Germinal center (tissue), 1 donor: ENCODE measurements around the gene BIN1.

Experiments
- DNase-seq: peaks from one replicate; pipeline ENCODE4 v3.0.0; 2012; ENCODE audit warnings: mixed read lengths, low spot score

The BIN1 gene

DNA sequence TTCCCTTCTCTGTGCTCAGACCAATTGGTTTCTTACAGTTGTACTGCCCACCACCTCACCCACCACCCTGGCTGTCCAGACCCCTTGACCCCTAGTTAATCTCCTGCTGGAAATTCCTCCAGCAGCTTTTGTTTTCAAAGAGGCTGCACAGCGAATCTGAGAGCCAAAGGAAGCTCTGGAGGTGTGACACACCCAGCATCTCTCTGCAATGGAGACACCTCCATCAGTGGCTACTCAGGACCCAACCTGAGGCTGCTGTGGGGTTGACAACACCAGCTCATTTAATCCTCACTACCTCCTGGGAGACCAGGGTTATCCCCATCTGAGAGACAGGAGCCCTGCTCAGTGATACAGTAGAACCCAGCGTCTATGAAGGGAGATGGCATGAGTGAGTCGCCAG is 86.4 kb downstream of the BIN1 start:
- DNase-seq: no peak

DNA sequence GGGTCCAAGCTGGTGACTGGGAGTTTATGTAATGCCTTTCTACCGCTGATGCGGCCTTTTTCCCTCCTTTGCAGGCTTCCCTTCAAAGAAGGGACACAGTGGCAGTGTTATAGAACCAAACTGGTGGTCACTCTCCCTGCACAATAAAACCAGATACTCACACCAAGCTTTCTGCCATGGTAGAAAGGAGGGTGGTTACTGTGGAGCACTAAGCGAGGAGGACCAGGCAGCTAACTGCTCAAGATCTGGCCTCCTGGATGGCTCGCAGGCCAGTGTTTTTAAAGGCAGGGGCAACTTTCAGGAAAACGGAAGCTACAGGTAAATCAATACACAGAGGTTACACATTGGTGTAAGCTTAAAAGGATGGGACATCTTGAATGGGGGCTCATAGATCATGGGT is 89.4 kb downstream of the BIN1 start:
- no peak for DNase-seq

DNA sequence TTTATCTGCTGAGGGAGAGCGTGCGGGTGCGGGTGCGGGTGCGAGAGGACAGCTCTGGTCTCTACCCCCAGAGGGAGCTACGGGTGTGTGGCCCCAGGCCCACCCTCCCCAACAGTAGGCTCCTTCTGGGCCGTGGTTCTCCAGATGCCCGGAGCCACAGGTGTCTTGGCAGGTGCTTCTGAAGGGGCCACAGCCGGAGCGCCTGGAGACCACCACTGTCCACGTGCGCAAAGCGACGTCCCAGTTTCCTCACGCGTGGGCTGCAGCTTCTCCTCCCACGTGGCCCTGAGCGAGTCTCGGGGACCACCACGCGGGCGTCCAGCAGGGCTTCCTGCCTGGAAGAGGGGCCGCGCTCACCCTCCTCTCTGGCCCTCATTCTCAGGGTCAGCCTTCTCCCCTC is 90.6 kb downstream of the BIN1 start:
- no peak for DNase-seq

DNA sequence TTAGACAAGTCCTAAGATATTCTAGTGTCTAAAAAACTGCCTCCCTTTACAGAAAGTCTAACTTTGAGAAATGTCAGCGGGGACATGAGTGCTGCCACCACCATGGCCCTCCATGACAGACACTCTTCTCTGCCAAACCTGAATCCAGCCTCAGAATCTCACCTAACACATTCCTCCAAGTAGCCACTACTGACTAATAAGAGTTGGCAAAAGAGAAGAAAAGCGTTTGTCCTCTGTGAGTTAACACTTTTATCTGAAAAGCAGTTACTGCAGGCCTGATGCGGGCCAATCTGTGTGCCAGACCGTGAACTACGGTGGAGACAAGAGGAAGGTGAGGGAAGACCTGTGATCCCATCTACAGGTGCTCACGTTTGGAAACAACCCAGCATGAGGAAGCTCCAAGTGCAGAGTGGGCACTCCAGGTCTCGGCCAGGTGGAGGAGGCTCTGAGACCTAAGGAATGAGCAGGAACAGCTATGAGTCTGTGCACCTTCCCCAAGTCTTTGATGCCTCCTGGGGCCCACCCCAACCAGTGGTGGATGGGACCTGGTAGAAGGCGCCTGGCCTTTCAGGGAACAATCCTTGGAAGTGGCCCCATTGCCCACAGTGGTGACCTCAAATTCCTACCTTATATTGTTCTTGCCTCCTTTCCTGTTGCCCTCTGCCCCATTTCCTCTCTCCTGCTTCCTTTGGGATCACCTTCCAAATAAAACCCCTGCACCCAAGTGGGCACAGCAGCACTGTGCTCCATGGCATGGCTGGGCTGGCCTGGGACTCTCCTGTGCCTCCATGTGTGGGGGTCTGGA is 91.6 kb downstream of the BIN1 start:
- no peak for DNase-seq

DNA sequence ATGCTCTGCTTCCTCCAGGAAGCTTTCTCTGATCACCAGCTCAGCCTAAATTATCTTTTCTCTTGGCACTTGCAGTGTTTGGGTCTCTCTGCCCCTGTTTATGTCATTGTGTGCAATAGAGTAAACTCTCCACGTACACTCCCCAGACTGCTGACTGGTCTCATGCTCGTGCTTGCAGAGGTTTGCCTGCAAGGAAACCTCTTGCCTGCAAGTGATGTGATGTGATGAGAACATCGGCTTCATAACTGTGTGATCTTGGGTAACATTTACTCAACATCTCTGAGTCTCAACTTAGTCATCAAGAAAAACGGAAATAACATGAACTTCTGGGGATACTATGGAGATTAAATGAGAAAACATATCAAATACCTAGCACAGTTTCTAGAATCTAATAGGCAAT is 92.3 kb downstream of the BIN1 start:
- no peak for DNase-seq

DNA sequence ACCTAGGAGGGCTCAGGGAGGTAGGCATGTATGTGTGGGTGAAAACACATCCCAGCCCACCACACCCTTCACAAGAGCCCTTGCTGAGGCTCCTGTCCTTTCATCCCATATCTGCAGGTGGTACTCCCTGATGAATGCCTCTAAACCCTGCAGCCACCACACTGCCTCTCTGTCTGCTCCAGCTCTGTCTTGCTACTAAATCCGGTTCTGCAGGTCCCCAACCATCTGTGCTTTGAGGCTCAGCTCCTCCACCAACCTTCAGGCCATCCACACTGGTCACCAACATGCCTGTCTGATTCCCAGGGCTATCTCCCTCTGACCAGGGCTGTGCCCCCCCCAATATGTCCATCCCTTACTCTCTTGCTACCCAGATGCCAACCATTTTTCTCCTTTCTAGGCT is 92.7 kb downstream of the BIN1 start:
- no peak for DNase-seq

DNA sequence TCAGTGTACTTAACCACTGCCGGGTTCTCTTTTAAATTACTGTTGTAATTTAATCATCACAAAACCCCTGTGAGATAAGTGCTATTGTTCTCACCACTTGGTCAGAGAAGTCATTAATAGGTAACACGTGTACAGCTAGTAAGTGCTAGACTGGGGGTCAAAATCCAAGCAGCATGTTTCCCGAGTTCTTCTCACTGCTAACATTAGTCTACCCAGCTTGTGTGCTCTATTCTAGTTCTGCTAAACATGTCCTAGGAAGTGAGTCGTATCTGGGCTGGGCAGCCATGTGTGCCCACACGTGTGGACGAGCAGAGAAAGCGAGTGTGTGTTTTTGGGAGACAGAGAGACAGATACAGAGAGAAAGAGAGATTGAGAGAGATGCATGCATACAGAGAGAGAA is 94.1 kb downstream of the BIN1 start:
- no peak for DNase-seq

DNA sequence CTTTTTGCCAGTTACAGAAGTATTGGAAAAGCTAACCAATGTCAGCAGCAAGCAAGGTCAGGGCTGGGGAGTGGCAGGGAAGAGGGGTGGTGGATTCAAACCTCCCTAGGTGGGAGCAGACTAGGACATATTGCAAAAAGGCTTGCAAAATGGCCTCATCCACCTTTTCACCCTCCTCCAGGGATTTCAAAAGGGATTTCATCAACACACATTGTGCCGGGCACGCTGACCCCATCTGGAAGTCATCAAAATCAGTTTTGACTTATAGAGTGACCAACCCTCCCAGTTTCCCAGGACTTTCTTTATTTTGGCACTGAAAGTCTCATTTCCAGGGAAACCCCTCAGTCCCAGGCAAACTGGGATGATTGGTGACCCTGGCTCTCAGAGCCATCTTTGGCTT is 94.7 kb downstream of the BIN1 start:
- no peak for DNase-seq

DNA sequence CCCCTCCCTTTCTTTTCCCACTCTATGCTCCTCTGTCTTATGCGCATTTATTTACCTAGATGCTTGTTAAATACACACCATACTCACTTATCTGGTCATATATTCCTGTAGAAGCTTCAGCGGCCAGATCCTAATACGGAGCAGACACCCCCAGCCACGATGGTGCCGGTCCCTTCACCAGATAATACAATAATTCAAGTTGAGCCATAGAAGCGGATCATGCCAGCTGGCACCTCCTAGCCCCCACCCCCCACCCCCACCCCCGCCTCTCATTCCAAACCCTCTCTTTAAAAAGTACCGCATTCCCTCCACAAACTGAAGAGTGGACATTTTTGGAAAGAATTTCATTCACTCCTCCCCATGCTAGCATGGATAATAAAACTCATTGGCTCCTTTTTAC is 95.2 kb downstream of the BIN1 start:
- no peak for DNase-seq

DNA sequence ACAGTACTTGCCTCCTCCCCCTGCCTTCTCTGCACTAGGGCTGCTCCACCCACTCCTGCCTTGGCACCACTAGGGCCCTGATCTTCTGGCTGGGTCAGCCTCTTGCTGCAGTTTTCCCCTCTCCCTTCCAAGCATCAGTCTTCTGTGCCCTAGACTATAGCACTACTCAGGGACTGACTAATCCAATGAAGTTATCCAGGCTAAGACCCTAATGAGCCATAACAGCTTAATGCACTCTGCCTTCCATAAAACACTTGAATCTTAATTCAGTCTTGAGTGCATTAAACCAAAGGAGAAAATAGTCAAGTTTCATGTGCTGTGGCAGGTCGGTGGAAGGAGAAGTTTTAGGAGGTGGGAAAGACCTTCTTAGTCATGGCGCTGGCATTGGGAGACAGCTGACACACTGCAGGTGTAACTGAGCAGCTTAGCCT is 95.7 kb downstream of the BIN1 start:
- no peak for DNase-seq

DNA sequence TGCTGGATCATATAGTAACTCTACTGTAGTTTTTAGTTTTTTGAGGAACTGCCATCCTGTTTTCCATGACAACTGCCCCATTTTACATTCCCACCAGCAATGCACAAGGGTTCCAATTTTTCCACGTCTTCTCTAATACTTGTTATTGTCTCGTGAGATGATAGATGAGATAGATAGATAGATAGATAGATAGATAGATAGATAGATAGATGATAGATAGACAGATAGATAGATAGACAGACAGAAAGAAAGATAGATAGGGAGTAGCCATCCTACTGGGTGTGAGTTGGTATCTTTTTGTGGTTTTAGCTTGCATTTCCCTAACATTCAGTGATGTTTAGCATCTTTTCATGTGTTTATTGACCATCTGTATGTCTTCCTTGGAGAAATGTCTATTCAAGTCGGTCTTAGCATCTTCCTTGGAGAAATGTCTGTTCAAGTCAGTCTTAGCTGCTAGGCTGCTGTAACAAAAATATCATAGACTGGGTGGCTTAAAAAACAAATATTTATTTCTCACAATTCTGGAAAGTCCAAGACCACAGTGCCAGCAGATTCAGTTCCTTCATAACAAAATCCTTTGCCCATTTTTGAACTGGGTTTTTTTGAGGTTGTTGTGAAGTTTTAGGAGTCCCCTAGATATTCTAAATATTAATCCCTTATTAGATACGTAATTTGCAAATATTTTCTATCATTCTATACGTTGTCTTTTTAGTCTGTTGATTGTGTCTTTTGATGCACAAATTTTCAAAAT is 98.5 kb downstream of the BIN1 start:
- DNase-seq: no peak

DNA sequence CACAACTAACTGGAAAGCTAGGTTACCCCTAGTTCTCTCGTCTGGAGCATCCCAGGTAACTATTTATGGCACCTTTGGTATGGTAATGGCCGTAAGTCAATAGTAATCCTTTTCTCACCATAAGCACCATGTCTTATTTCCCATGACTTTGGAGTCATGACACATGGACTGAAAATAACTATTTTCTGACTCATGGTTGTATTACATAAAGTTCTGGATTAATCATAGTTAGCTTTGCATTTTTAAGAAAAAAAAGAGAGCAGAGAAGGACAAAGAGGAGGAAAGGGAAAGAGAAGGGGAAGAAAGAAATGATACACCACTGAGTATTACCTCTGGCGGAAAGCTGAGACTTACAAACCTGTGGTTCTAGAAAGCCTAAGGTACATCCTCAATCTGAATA is 99.3 kb downstream of the BIN1 start:
- DNase-seq: no peak

DNA sequence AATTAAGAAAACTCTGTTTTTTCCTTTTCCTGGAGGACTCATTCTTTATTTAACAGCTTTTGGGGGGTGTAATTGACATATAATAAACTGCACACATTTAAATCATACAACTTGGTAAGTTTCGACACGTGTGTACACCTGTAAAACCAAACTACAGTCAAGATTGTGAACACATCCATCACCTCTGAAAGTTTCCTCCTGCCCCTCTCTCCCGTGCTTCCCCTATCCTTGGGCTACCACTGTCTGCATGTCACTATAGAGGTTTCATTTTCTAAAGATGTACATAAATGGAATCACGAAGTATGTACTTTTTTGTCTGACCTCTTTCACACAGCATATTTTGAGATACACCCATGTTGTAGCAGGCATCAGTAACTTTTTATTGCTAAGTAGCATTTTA is 100.0 kb downstream of the BIN1 start:
- DNase-seq: no peak

DNA sequence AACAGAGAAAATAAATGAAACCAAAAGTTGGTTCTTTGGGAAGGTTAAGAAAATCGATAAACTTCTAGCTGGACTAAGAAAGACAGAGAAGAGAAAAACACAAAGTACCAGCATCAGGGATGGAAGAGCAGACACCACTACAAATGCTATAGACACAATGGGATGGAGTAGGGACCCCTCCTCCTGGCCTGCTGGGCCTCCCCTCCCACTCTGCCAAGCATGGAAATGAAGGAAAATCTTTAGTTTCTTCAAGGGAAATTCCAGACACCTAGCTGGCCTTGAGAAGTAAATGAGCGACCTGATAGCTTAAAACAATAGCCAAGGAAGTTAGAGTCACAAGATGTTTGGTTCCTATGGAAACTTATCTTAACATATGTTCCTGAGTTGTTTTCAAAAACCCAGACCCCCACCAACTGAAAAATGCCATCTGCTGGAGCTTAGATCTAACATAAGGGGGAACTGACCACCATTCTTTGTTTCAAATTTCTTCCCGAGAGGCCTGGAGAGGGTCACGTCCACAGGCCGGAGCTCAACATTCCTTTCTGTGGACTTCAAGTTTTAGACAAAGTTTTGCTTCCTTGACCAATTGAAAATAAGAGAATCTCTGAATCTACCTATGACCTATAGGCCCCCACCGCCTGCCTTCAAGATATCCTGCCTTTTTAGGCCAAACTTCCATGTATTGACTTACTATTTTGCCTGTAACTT is 101.9 kb downstream of the BIN1 start:
- DNase-seq: no peak

DNA sequence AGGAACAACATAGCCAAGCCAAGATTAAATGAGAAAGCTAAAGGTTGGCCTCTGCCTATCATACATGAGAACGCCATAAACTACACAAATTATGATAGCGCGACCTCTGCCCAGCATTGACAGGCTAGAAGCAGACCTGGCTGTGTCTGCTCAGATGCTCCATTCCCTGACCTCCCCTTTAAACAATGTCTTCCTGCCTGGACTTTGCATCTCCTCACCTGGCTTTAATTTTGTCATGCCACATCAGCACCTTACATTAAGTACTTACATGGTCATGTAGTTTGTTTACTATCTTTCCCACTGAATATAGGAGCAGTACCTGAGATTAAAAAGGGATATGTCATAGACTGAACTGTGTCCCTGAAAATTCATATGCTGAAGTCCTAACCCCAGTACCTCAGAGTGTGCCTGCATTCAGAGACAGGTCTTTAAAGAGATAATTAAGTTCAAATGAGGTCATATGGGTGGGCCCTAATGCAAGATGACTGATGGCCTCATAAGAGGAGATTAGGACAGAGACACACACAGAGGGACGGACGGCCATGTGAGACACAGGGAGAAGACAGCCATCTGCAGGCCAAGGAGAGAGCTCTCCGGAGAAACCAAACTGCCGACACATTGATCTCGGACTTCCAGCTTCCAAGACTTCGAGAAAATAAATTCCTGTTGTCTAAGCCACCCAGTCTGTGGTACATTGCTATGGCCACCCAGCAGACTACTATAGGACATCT is 103.7 kb downstream of the BIN1 start:
- DNase-seq: no peak

DNA sequence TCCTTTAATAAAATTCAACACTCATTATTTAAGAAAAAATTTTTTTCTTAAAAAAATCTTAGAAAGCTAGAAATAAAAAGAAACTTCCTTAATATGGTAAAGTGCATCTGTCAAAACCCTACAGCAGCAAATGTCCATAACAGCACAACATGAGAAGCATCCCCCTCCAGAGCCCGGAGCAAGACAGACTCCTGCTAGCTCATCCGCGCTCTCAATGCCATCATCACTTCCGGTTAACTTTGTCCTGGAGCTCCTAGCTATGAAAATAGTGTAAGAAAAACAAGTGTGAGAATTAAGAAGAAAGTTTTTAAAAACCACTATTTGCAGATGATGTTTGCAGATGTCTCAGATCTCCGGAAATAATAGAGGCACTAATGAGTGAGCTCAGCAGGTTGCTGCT is 105.2 kb downstream of the BIN1 start:
- no peak for DNase-seq

DNA sequence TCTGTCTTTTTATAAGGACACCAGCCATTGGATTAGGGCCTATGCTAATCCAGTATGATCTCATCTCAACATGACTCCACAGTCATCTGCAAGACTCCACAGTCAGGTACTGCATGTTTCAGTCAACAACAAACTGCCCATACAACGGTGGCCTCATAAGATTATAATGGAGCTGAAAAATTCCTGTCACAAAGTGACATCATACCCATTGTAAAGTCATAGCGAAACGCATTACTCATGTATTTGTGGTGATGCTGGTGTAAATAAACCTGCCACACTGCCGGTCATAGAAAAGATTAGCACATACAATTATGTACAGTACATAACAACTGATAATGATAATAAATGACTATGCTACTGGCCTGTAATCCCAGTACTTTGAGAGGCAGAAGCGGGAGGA is 106.0 kb downstream of the BIN1 start:
- no peak for DNase-seq

DNA sequence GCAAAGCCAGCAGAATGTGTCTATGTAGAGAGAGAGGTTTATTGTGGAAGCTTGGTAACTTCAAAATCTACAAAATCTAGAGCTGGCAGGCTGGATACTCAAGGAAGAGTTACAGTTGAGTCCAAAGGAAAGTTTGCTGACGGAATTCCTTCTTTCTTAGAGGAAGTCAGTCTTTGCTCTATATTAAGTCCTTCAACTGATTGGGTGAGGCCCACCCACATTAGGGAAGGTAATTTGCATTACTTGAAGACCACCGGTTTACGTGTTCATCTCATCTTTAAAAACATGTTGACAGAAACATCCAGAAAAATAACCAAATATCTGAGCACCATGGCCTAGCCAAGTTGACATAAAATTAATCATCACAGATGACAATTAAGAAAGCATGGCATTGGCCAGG is 106.8 kb downstream of the BIN1 start:
- no peak for DNase-seq

DNA sequence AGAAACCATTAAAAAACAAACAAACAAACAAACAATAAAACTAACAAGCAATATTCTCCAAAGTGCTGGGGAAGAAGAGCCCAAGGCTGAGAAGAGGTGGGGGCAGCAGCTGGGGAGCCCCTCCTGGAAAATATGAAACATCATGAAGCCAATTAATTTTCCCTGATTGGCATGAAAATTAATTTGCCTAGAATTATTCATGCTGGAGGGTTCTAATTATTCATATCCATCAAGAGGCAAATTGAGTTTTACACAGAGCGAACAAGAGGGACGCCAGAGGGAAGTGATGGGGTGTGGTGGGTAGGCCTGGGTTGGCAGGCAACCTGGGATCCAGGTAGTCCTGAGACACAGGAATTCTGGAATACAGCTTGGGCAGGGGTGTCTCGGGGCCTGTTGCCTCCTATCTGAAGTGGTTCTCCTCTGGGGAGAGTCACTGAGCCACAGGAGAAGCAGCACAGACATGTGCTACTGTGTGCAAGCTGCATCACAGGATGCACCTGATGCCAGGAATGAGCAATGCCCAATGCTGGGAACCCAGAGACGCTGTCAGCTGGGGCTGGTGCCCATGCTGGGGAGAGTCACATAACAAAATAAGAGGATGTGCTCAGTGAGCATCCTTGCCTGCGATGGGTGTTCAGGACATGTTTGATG is 107.7 kb downstream of the BIN1 start:
- no peak for DNase-seq

DNA sequence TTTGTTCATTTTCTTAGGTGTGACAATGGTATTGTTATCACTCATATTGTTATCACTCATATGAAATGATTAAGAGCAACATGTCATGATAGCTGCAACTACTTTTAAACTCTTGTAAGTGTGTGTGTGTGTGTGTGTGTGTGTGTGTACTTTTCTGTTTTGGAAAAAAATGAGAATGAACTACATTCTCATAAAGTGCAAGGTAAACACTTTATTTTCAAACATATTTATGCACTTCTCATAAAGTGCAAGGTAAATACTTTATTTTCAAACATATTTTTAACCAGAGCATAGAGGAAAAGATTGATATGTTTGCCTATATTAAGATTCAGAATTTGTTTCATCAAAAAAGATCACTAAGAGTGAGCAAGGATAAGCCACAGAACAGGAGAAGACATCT is 108.5 kb downstream of the BIN1 start:
- no peak for DNase-seq
